Astrocyte of the spinal cord (primary cell): ENCODE measurements around the gene KIF23.

ENCODE experiments used
- DNase-seq: peaks from one replicate; pipeline ENCODE4 v3.0.0; 2011; ENCODE audit warnings: low read depth, low spot score
- H3K4me3 ChIP-seq: 2 replicates; pipeline ENCODE4 v1.5.1; 2011; ENCODE audit warnings: low read depth, mild to moderate bottlenecking, low read length, moderate library complexity
- in situ Hi-C: cut with HindIII; loops from 2 replicates; pipeline ENCODE4 v1.10.0; 2017; ENCODE audit warnings: low sequenced_read_pairs
- TF ChIP-seq, protein P1 (sequence below): IDR thresholded peaks from 2 replicates; pipeline ENCODE4 v1.5.1; 2012; ENCODE audit warnings: low read depth, mild to moderate bottlenecking, low read length, inconsistent platforms

KIF23 gene

DNA sequence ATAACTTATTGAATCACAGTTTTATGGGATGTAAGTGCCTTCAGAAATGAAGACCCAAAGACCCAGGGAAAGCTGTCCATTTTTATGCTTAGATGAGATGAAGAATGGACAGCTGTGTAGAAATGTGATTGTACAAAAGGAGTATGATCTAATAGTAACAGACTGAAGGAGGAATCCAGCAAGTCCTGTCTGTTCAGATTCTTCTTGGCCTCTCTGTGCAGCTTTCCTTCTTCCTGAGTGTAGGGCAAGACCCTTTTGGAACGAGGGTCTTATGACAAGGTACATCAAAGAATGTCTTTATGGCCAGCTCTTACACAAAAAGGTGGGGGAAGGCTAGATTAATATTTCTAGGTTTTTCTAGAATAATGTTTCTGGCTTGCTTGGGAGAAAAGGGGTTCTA, 1.4 kb upstream of the KIF23 start:
- in situ Hi-C loops, result no loop called here
- no peak overlapping the region for H3K4me3 ChIP-seq
- no peak for DNase-seq
- TF ChIP-seq, protein P1, sequence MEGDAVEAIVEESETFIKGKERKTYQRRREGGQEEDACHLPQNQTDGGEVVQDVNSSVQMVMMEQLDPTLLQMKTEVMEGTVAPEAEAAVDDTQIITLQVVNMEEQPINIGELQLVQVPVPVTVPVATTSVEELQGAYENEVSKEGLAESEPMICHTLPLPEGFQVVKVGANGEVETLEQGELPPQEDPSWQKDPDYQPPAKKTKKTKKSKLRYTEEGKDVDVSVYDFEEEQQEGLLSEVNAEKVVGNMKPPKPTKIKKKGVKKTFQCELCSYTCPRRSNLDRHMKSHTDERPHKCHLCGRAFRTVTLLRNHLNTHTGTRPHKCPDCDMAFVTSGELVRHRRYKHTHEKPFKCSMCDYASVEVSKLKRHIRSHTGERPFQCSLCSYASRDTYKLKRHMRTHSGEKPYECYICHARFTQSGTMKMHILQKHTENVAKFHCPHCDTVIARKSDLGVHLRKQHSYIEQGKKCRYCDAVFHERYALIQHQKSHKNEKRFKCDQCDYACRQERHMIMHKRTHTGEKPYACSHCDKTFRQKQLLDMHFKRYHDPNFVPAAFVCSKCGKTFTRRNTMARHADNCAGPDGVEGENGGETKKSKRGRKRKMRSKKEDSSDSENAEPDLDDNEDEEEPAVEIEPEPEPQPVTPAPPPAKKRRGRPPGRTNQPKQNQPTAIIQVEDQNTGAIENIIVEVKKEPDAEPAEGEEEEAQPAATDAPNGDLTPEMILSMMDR, result no peak

DNA sequence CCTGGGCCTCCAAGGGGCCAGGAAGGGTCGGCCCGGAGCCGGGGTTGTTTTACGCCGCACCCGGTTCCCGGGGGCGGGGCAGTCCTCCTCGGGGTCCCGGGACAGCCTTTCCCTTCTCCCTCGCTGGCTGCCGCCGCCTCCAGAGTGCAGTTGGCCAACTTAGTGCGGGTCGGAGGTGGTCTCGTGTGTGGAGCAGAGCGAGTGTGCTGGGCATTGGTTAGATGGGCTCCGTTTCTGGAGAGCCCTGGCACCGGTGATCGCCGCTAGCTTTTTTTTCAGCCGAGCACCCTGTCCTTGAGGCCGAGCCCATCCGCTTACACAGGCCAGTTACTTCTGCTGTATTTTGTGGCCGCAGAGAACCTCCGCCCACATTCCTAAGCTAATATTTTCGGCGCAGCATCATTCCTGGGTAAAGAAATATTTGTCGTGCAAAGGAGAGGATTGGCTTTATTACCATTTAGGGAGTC, 585 bp downstream of the KIF23 start:
- TF ChIP-seq, protein P1, result no peak
- peak overlapping the region; percentile 82 for H3K4me3 ChIP-seq
- in situ Hi-C loops, result no loop called here
- DNase-seq, result peak; percentile 90

DNA sequence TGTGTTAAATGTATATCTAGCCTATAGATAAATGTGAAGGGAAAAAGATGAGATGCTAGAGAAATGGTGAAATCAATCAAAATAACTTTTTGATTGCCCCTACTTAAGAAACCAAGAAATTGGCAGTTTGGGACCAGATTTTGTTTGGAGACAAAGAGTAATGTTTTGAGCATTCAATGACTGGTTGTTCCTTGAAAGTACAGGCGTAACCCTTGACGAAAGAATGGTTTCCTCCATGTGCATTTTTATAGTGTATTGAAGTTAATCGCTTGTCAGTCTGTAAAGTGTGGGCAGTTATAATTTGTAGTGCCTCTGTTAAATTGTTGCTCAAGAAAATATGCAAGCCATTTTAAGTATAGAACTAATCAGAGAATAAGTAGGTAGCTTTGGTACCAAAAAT, 1.2 kb downstream of the KIF23 start:
- TF ChIP-seq, protein P1, result no peak
- peak overlapping the region; percentile 82 for H3K4me3 ChIP-seq
- in situ Hi-C loops, result no loop called here
- no peak for DNase-seq

DNA sequence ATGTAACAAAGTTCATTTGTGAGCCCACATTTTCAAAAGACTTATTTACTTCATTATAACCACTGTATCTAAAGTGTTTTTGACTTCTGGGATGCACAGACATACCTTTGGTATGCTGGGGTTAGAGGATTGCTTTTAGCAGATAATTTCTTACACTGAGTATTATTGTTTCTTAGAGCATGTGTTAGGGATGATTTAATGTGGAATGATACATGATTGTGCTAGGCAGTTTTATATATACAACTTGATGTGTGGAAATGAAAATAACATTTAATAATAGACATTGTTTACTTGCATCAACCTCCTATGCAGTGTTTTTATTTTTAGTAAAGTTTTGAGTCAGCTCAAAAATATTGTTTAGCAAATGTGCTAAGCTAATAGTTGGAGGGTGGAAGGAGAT, 3.4 kb downstream of the KIF23 start:
- TF ChIP-seq, protein P1, result no peak
- no peak overlapping the region for H3K4me3 ChIP-seq
- in situ Hi-C loops, result no loop called here
- no peak for DNase-seq

DNA sequence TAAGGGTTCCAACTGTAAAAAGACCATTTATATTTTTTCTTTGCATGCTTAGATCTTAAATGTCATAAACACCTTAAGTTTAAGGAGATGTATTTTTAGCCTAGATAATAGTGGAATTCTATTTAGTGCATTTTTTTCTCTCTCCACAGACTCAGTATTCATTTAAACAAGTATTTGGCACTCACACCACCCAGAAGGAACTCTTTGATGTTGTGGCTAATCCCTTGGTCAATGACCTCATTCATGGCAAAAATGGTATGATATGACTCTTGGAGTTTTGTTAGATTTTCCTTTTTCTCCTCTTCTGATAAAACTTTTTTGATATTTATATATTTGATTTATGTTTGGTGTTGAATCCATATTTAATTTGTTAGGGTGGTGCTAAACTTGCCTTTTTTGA, 7.3 kb downstream of the KIF23 start:
- H3K4me3 ChIP-seq, result no peak overlapping the region
- in situ Hi-C loops, result no loop called here
- DNase-seq, result peak; percentile 55
- TF ChIP-seq, protein P1, result no peak

DNA sequence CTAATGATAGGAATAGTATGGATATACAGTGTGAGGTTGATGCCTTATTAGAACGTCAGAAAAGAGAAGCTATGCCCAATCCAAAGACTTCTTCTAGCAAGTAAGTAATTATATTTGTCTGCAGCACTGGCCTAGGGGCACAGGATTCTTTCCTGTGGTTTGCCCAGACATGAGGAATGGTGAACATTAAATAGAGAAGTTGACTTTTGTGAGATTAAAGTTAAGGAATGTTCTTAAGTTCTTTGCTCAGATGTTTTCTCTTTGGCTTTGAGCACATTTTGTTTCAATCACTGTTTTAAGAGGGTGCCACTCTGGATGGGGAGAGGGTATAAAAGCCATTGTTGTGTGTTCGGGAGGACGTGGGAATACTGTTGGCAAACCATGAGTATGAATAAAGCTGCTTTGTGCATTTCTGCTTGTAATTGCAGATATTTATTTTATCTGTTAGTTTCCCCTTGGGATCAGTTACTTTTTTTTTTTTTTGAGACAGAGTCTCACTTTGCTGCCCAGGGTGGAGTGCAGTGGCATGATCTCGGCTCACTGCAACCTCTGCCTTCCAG, 8.3 kb downstream of the KIF23 start:
- H3K4me3 ChIP-seq, result no peak overlapping the region
- DNase-seq, result peak; percentile 33
- in situ Hi-C loops, result no loop called here
- TF ChIP-seq, protein P1, result no peak
